Kidney glomerular epithelial cell (primary cell): ENCODE results near the gene CRY1.

Source experiments
- DNase-seq: peaks from one replicate; lab custom pipeline; 2025; lab: John Stamatoyannopoulos, UW

CRY1 gene

GRCh38 chr12:106957583-106957982 is 135.8 kb downstream of the CRY1 start:
- DNase-seq, result no peak

DNA sequence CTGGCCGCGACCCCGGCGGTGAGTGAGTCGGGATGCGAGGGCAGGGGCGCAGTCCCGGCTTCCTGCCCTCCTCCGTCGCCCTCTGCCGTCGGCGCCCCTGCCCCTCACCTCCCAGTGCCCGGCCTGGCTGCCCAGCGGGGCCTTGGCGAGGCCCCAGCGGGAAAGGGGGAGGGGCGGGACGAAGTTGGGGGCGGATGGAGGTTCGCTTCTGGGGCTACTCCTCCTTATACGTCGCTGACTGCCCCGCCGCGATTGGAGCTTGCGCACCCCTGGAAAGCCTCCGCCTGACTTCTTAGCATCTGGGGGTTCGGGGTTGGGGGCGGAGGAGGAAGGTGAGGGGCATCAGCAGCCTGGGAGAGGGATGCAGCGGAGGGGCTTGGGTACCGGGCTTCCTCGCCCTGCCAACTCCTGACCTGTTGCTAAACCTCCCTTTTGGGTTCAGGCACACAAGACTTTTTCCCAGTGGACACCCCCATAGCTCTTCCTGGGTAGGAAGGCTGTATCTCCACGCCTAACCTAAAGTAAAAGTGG is 137.2 kb downstream of the CRY1 start:
- no peak for DNase-seq

DNA sequence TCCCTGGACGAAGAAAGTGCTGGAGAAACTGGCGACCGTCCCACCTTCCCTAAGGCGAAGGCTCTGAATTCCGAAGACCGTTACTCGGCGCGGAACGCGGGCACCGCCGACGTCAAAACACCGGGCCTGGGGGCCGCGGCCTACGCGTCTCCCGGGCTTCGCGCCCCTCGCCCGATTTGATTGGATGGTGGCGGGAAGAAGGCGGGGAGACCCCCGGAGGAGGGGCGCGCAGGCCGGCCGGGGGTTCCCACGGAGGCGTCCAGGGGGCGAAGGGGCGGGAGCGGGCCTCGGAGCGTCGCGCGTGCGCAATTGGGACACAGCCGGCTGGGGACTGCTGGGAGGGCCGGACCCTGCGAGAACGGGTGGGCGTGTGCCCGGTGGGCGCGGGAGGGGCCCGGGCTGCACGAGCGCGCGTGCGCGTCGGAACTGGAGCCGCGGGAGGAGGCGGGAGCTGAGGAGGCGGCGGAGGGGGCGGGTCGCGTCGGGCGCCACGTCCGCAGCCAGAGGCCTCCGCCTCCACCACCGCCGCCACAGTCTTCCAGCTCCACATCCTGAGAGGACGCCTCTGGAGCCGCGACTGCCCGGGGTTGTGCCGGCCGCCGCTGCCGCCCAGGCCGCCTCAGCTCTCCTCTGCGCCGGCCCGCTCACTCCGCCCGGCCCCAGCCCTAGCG is 137.8 kb downstream of the CRY1 start, which contains the start of gene TMEM263:
TSS of gene TMEM263 (plus strand) at position 531 of the 671 bp plus-strand sequence. CDS start 11,210 bp downstream, outside the sequence.
- peak; percentile 92 for DNase-seq

- DNase-seq, result peak; percentile 63
Measured at GRCh38 chr12:106954462-106955376, 138.6 kb downstream of the CRY1 start.

GRCh38 chr12:106953352-106954250 is 139.7 kb downstream of the CRY1 start:
- DNase-seq, result no peak

DNA sequence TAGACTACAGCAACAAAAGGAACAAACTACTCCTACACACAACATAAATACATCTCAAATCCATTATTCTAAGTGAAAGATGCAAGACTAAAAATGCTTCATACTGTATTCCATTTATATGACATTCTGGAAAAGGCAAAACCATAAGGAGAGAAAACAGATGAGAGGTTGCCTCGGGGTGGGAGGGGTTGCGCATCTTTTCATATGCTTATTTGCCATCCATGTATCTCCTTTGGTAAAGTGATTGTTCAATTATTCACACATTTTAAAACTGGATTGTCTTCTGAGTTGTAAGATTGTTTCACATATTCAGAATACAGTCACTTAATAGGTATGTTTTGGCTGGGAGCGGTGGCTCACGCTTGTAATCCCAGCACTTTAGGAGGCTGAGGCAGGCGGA is 142.8 kb downstream of the CRY1 start:
- DNase-seq, result no peak

DNA sequence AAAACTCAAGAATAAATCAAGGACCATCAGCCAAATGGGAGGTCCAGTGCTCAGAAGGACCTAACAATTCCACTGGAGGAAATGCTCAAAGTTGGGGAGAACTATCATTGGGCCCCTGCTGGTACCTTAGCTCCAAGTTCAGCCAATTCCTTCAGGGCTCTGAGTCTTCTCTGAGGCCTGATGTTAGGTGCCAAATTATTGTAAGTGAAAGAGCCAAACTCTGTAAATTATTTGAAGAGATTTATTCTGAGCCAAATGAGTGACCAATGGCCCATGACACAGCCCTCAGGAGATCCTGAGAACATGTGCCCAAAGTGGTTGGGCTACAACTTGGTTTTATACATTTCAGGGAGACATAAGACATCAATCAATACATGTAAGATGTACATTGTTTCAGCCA is 145.9 kb downstream of the CRY1 start:
- no peak for DNase-seq

DNA sequence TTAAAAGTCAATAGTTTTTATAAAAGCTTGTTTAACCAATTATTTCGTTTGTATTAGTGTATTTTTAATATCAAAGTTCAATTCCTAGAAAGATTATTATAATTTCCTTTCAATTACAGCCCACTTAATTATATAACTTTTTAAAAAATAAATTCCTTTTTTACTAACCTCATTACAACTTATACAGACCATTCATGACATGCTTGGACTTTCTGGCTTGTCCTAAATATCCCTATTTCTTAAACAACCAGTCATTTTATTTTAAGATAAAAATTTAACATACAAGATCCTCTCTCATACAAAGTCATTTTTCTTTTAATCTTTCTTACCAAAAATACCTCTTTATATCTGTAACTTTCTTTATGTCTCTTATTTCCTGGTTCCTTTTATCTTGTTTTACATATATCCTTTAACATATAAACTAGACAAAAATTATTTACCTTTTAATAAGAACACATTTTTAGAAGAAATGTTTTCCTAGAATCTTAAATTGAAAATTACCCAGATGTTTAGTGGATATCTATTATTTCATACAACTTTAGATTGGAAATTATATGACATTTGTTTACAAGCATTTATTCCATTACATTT is 148.0 kb downstream of the CRY1 start:
- DNase-seq, result no peak

GRCh38 chr12:106942775-106943174 is 150.6 kb downstream of the CRY1 start:
- DNase-seq, result no peak

GRCh38 chr12:106941481-106942156 is 151.7 kb downstream of the CRY1 start:
- DNase-seq, result no peak
